Ramos (cell line): ENCODE data around the gene E2F4.

Experiments
- in situ Hi-C: fragments of 300-500 bp; cut with MboI; formaldehyde crosslinking; loops from one replicate; pipeline ENCODE4 v1.14.3; 2022; ENCODE audit warnings: low sequenced_read_pairs; ENCODE audit not compliant: unreplicated experiment

Gene E2F4

GRCh38 chr16:67191995-67192681 is at the start of gene E2F4:
TSS of gene E2F4 (plus strand) at chr16:67192155. CDS start at chr16:67192228, 73 bp downstream.
- in situ Hi-C loops = no loop called here

- in situ Hi-C loops = no loop called here
These were observed 49.6 kb upstream of the E2F4 start for GRCh38 chr16:67142342-67142741.

GRCh38 chr16:67144943-67145342 is 47.0 kb upstream of the E2F4 start:
- in situ Hi-C loops = loop anchor here (5.0 kb wide), 1 partner anchor 128 kb away; no protein-coding TSS in a partner anchor

- in situ Hi-C loops = loop anchor here (5.0 kb wide), 1 partner anchor 128 kb away; no protein-coding TSS in a partner anchor
These were observed 46.2 kb upstream of the E2F4 start for GRCh38 chr16:67145746-67146145.

GRCh38 chr16:67146523-67147357 is 45.2 kb upstream of the E2F4 start:
- in situ Hi-C loops = loop anchor here (5.0 kb wide), 1 partner anchor 129 kb away; no protein-coding TSS in a partner anchor

GRCh38 chr16:67147437-67148140 is 44.4 kb upstream of the E2F4 start:
- in situ Hi-C loops = loop anchor here (5.0 kb wide), 1 partner anchor 130 kb away; no protein-coding TSS in a partner anchor

- in situ Hi-C loops = loop anchor here (5.0 kb wide), 1 partner anchor 131 kb away; no protein-coding TSS in a partner anchor
These were observed 43.7 kb upstream of the E2F4 start for GRCh38 chr16:67148221-67148620.

- in situ Hi-C loops = loop anchor here (5.0 kb wide), 1 partner anchor 131 kb away; no protein-coding TSS in a partner anchor
These were observed 43.2 kb upstream of the E2F4 start for GRCh38 chr16:67148656-67149275.

- in situ Hi-C loops = loop anchor here (5.0 kb wide), 1 partner anchor 132 kb away; no protein-coding TSS in a partner anchor
These were observed 42.5 kb upstream of the E2F4 start for GRCh38 chr16:67149276-67150046.

GRCh38 chr16:67150047-67150832 is 41.7 kb upstream of the E2F4 start:
- in situ Hi-C loops = no loop called here

GRCh38 chr16:67150833-67151396 is 41.0 kb upstream of the E2F4 start, which contains the start of gene B3GNT9:
TSS of gene B3GNT9 (minus strand) at chr16:67150998. CDS start at chr16:67150485, 513 bp downstream.
- in situ Hi-C loops = no loop called here

GRCh38 chr16:67151431-67152097 is 40.4 kb upstream of the E2F4 start:
- in situ Hi-C loops = no loop called here

- in situ Hi-C loops = no loop called here
These were observed 37.2 kb upstream of the E2F4 start for GRCh38 chr16:67154578-67155294.

- in situ Hi-C loops = no loop called here
These were observed 36.4 kb upstream of the E2F4 start for GRCh38 chr16:67155295-67156142.

GRCh38 chr16:67156143-67156844 is 35.7 kb upstream of the E2F4 start:
- in situ Hi-C loops = no loop called here
